Gastroesophageal sphincter (tissue), 4 donors: ENCODE data around the gene TRIM40. TPM values are rescaled to one million over a fixed set of nuclear protein-coding genes. Genes with fewer than 3 reads are reported as not detected.
"Not testable (repeated sequence)": the region's sequence is repeated elsewhere in the genome, so short reads cannot be mapped to it uniquely, and the experiment has no call there.

Experiments
- ATAC-seq: fragments of 150-250 bp; one replicate; pipeline ENCODE4 v1.9.1; 2016; ENCODE audit warnings: mild to moderate bottlenecking, moderate library complexity
- H3K27ac ChIP-seq, 4 donors: fragments of 200-600 bp; sonication (generic) in 3 of 4; 1 replicate in 3 of 4; 2 replicates in 1 of 4; pipeline ENCODE4 v1.5.1; 2016 to 2019
- H3K27me3 ChIP-seq: fragments of 200-600 bp; sonication (generic); one replicate; pipeline ENCODE4 v1.5.1; 2019
- H3K36me3 ChIP-seq, 2 donors: fragments of 200-600 bp; sonication (generic); one replicate each; pipeline ENCODE4 v1.5.1; 2019; ENCODE audit warnings: control low read depth in 1 of 2
- H3K4me1 ChIP-seq, 3 donors: fragments of 200-600 bp; sonication (generic); 1 replicate in 2 of 3; 2 replicates in 1 of 3; pipeline ENCODE4 v1.5.1; 2016 to 2019; ENCODE audit warnings: control low read depth in 2 of 3
- H3K4me3 ChIP-seq, 2 donors: fragments of 200-600 bp; sonication (generic); one replicate each; pipeline ENCODE4 v1.5.1; 2019; ENCODE audit warnings: mild to moderate bottlenecking in 1 of 2, moderate library complexity in 1 of 2
- H3K9me3 ChIP-seq, 3 donors: fragments of 200-600 bp; sonication (generic); one replicate each; pipeline ENCODE4 v1.5.1; 2017 to 2019; ENCODE audit warnings: control low read depth in 2 of 3
- CTCF ChIP-seq, 4 experiments: fragments of 200-600 bp in 2 of 4; fragments of 450-650 bp in 2 of 4; sonication (generic) in 1 of 4; IDR thresholded peaks; one replicate each; pipeline ENCODE4 v1.5.1; 2017 to 2019; ENCODE audit warnings: antibody characterized with exemption in 4 of 4, mild to moderate bottlenecking in 2 of 4, moderate library complexity in 2 of 4
- EP300 ChIP-seq: sonication (generic); formaldehyde crosslinking; IDR thresholded peaks from one replicate; pipeline ENCODE4 v1.6.1; 2017; ENCODE audit warnings: antibody characterized with exemption, mild to moderate bottlenecking
- POLR2A ChIP-seq, 2 donors: fragments of 450-650 bp; IDR thresholded peaks; one replicate each; pipeline ENCODE4 v1.6.1; 2017; ENCODE audit warnings: antibody characterized with exemption in 2 of 2, mild to moderate bottlenecking in 2 of 2, moderate library complexity in 1 of 2
- POLR2AphosphoS5 ChIP-seq: sonication (generic); formaldehyde crosslinking; IDR thresholded peaks from one replicate; pipeline ENCODE4 v1.6.1; 2017; ENCODE audit warnings: antibody characterized with exemption
- WGBS, 2 donors: methylation state at CpG; one replicate each; pipeline ENCODE4 v1.1.5; 2018; ENCODE audit warnings: low coverage in 1 of 2; 5-methylcytosine and 5-hydroxymethylcytosine counted together
- total RNA-seq, 4 donors: library from RNA; depleted of rRNA; stranded (reverse); fragments of >200 nt; gene quantifications; one replicate each; pipeline ENCODE4 v1.1.0, GENCODE V29; 2016

The TRIM40 gene
- total RNA-seq, 4 donors from 2014 or later = not detected

- TF ChIP-seq POLR2AphosphoS5 (no peak), CTCF (IDR thresholded peaks at IDR 0.05) (peak; percentile 92 to 96 (median 92))
- Histone ChIP-seq H3K36me3 (no peaks in the 10 kb centered on the region), H3K4me3 (no peak overlapping the region), H3K4me1 (peaks cover 0 to 13% (median 4%) of the 10 kb centered on the region in 3 donors), H3K27me3 (peaks cover 96% of the 10 kb centered on the region), H3K27ac (no peak overlapping the region), H3K9me3 (no peaks in the 10 kb centered on the region)
- WGBS, 2 donors = 23 to 33% methylated on average over 13 to 16 of the region's 16 CpGs
- ATAC-seq = peak; percentile 89
These were observed 4.8 kb upstream of the TRIM40 start for GRCh38 chr6:30130887-30131862.

- no peak for ATAC-seq
- H3K27ac ChIP-seq = no peak overlapping the region
- peaks cover 93% of the 10 kb centered on the region for H3K27me3 ChIP-seq
- peaks cover 0 to 13% (median 4%) of the 10 kb centered on the region in 3 donors for H3K4me1 ChIP-seq
- WGBS, 2 donors = 57 to 75% methylated on average over 2 of the region's 2 CpGs
- no peaks in the 10 kb centered on the region for H3K9me3 ChIP-seq
- H3K36me3 ChIP-seq = no peaks in the 10 kb centered on the region
- H3K4me3 ChIP-seq = no peak overlapping the region
- TF ChIP-seq POLR2A (IDR thresholded peaks at IDR 0.05) (no peak), EP300 (no peak), POLR2AphosphoS5 (no peak), CTCF (IDR thresholded peaks at IDR 0.05) (no peak)
These were observed 3.9 kb upstream of the TRIM40 start for GRCh38 chr6:30131947-30132497.

GRCh38 chr6:30135147-30135546, 793 bp upstream of the TRIM40 start:
- H3K4me3 ChIP-seq = no peak overlapping the region
- no peak for TF ChIP-seq POLR2A (IDR thresholded peaks at IDR 0.05)
- no peak for TF ChIP-seq POLR2AphosphoS5
- TF ChIP-seq EP300 = no peak
- no peak for TF ChIP-seq CTCF (IDR thresholded peaks at IDR 0.05)
- H3K4me1 ChIP-seq = no peaks in the 10 kb centered on the region
- no peaks in the 10 kb centered on the region for H3K36me3 ChIP-seq
- no peak for ATAC-seq
- H3K9me3 ChIP-seq = no peaks in the 10 kb centered on the region
- WGBS, 2 donors = 80 to 92% methylated on average over 1 of the region's 2 CpGs
- no peak overlapping the region for H3K27ac ChIP-seq
- H3K27me3 ChIP-seq = peaks cover 66% of the 10 kb centered on the region

GRCh38 chr6:30136570-30137286, 788 bp downstream of the TRIM40 start:
- Histone ChIP-seq H3K36me3 (no peaks in the 10 kb centered on the region), H3K27ac (no peak overlapping the region), H3K27me3 (peaks cover 63% of the 10 kb centered on the region), H3K9me3 (no peaks in the 10 kb centered on the region), H3K4me1 (no peaks in the 10 kb centered on the region), H3K4me3 (no peak overlapping the region)
- 71 to 86% methylated on average over 1 to 7 of the region's 11 CpGs for WGBS, 2 donors
- no peak for TF ChIP-seq CTCF (IDR thresholded peaks at IDR 0.05)
- TF ChIP-seq POLR2A (IDR thresholded peaks at IDR 0.05) = no peak
- TF ChIP-seq EP300 = no peak
- TF ChIP-seq POLR2AphosphoS5 = no peak
- ATAC-seq = no peak

- ATAC-seq, H3K36me3 ChIP-seq: not testable (repeated sequence)
These were observed 4.3 kb downstream of the TRIM40 start for GRCh38 chr6:30140240-30140639.

More at GRCh38 chr6:30140240-30140639, 4.3 kb downstream of the TRIM40 start:
- H3K27me3 ChIP-seq = peaks cover 46% of the 10 kb centered on the region
- not testable (repeated sequence) for H3K4me3 ChIP-seq, H3K27ac ChIP-seq, H3K4me1 ChIP-seq, H3K9me3 ChIP-seq
- 75 to 85% methylated on average over 4 to 8 of the region's 8 CpGs for WGBS, 2 donors
